ENCODE measurements around the gene SAMD13.

Gene SAMD13

GRCh38 chr1:84298328-84298683, 3.2 kb upstream of the SAMD13 start:
- no peaks in the 10 kb centered on the region for H3K36me3 ChIP-seq (ENCODE audit: control insufficient read depth in 5 of 5, insufficient read depth in 5 of 5, low read length in 5 of 5)
- no peaks in the 10 kb centered on the region for H3K27me3 ChIP-seq (ENCODE audit: control insufficient read depth in 5 of 5, insufficient read depth in 4 of 5, low read length in 5 of 5)
- H3K4me3 ChIP-seq (ENCODE audit: low read depth in 1 of 5, low read length in 5 of 5) = peak overlapping the region; percentile 79 to 98 (median 91)
- H3K9me3 ChIP-seq (ENCODE audit: control insufficient read depth in 5 of 5, low read length in 5 of 5) = peaks cover 0 to 8% (median 0%) of the 10 kb centered on the region in 5 donors
- H3K4me1 ChIP-seq (ENCODE audit: control insufficient read depth in 5 of 5, insufficient read depth in 5 of 5, low read length in 5 of 5) = peaks cover 2 to 49% (median 48%) of the 10 kb centered on the region in 5 donors
- peak overlapping the region; percentile 74 for H3K27ac ChIP-seq (ENCODE audit: low read depth, low read length)
- H3K9ac ChIP-seq (ENCODE audit: low read length in 5 of 5) = peak overlapping the region in 4 of 5 donors; percentile 21 to 92 (median 84)

- Histone ChIP-seq H3K27me3 (ENCODE audit: control insufficient read depth in 5 of 5, insufficient read depth in 4 of 5, low read length in 5 of 5) (no peaks in the 10 kb centered on the region), H3K9ac (ENCODE audit: low read length in 5 of 5) (peak overlapping the region; percentile 21 to 92 (median 78)), H3K4me1 (ENCODE audit: control insufficient read depth in 5 of 5, insufficient read depth in 5 of 5, low read length in 5 of 5) (peaks cover 2 to 50% (median 49%) of the 10 kb centered on the region in 5 donors), H3K36me3 (ENCODE audit: control insufficient read depth in 5 of 5, insufficient read depth in 5 of 5, low read length in 5 of 5) (no peaks in the 10 kb centered on the region), H3K27ac (ENCODE audit: low read depth, low read length) (peak overlapping the region; percentile 74), H3K9me3 (ENCODE audit: control insufficient read depth in 5 of 5, low read length in 5 of 5) (peaks cover 0 to 8% (median 0%) of the 10 kb centered on the region in 5 donors), H3K4me3 (ENCODE audit: low read depth in 1 of 5, low read length in 5 of 5) (peak overlapping the region; percentile 79 to 98 (median 91))
Observed at GRCh38 chr1:84298684-84299535, 2.6 kb upstream of the SAMD13 start.

GRCh38 chr1:84299536-84300170, 1.9 kb upstream of the SAMD13 start:
- peak overlapping the region; percentile 74 for H3K27ac ChIP-seq (ENCODE audit: low read depth, low read length)
- peak overlapping the region; percentile 67 to 98 (median 91) for H3K4me3 ChIP-seq (ENCODE audit: low read depth in 1 of 5, low read length in 5 of 5)

GRCh38 chr1:84300501-84300900, 1.0 kb upstream of the SAMD13 start:
- no peaks in the 10 kb centered on the region for H3K27me3 ChIP-seq (ENCODE audit: control insufficient read depth in 5 of 5, insufficient read depth in 4 of 5, low read length in 5 of 5)
- H3K4me3 ChIP-seq (ENCODE audit: low read depth in 1 of 5, low read length in 5 of 5) = peak overlapping the region in 3 of 5 donors; percentile 52 to 60 (median 57)
- H3K9me3 ChIP-seq (ENCODE audit: control insufficient read depth in 5 of 5, low read length in 5 of 5) = peaks cover 0 to 6% (median 0%) of the 10 kb centered on the region in 5 donors
- H3K36me3 ChIP-seq (ENCODE audit: control insufficient read depth in 5 of 5, insufficient read depth in 5 of 5, low read length in 5 of 5) = no peaks in the 10 kb centered on the region
- H3K4me1 ChIP-seq (ENCODE audit: control insufficient read depth in 5 of 5, insufficient read depth in 5 of 5, low read length in 5 of 5) = peaks cover 2 to 50% (median 49%) of the 10 kb centered on the region in 5 donors
- H3K27ac ChIP-seq (ENCODE audit: low read depth, low read length) = no peak overlapping the region
- H3K9ac ChIP-seq (ENCODE audit: low read length in 5 of 5) = peak overlapping the region in 1 of 5 donors; percentile 46

More at GRCh38 chr1:84299536-84300170, 1.9 kb upstream of the SAMD13 start:
- H3K27me3 ChIP-seq (ENCODE audit: control insufficient read depth in 5 of 5, insufficient read depth in 4 of 5, low read length in 5 of 5) = no peaks in the 10 kb centered on the region
- H3K9ac ChIP-seq (ENCODE audit: low read length in 5 of 5) = peak overlapping the region in 4 of 5 donors; percentile 64 to 92 (median 84)
- peaks cover 2 to 50% (median 49%) of the 10 kb centered on the region in 5 donors for H3K4me1 ChIP-seq (ENCODE audit: control insufficient read depth in 5 of 5, insufficient read depth in 5 of 5, low read length in 5 of 5)
- peaks cover 0 to 8% (median 0%) of the 10 kb centered on the region in 5 donors for H3K9me3 ChIP-seq (ENCODE audit: control insufficient read depth in 5 of 5, low read length in 5 of 5)
- H3K36me3 ChIP-seq (ENCODE audit: control insufficient read depth in 5 of 5, insufficient read depth in 5 of 5, low read length in 5 of 5) = no peaks in the 10 kb centered on the region

- Histone ChIP-seq H3K27ac (ENCODE audit: low read depth, low read length) (peak overlapping the region; percentile 24), H3K4me3 (ENCODE audit: low read depth in 1 of 5, low read length in 5 of 5) (peak overlapping the region; percentile 52 to 75 (median 60)), H3K9me3 (ENCODE audit: control insufficient read depth in 5 of 5, low read length in 5 of 5) (peaks cover 0 to under 1% (median 0%) of the 10 kb centered on the region in 5 donors), H3K36me3 (ENCODE audit: control insufficient read depth in 5 of 5, insufficient read depth in 5 of 5, low read length in 5 of 5) (no peaks in the 10 kb centered on the region), H3K4me1 (ENCODE audit: control insufficient read depth in 5 of 5, insufficient read depth in 5 of 5, low read length in 5 of 5) (peaks cover 2 to 50% (median 49%) of the 10 kb centered on the region in 5 donors), H3K27me3 (ENCODE audit: control insufficient read depth in 5 of 5, insufficient read depth in 4 of 5, low read length in 5 of 5) (no peaks in the 10 kb centered on the region), H3K9ac (ENCODE audit: low read length in 5 of 5) (peak overlapping the region in 4 of 5 donors; percentile 14 to 62 (median 50))
Observed at GRCh38 chr1:84301785-84302385, 377 bp downstream of the SAMD13 start.

- peak overlapping the region; percentile 52 to 75 (median 60) for H3K4me3 ChIP-seq (ENCODE audit: low read depth in 1 of 5, low read length in 5 of 5)
- H3K27ac ChIP-seq (ENCODE audit: low read depth, low read length) = peak overlapping the region; percentile 24
- peaks cover 2 to 46% (median 44%) of the 10 kb centered on the region in 5 donors for H3K4me1 ChIP-seq (ENCODE audit: control insufficient read depth in 5 of 5, insufficient read depth in 5 of 5, low read length in 5 of 5)
- H3K9me3 ChIP-seq (ENCODE audit: control insufficient read depth in 5 of 5, low read length in 5 of 5) = peaks cover 0 to 8% (median 3%) of the 10 kb centered on the region in 5 donors
- H3K36me3 ChIP-seq (ENCODE audit: control insufficient read depth in 5 of 5, insufficient read depth in 5 of 5, low read length in 5 of 5) = no peaks in the 10 kb centered on the region
- H3K9ac ChIP-seq (ENCODE audit: low read length in 5 of 5) = peak overlapping the region; percentile 6 to 79 (median 63)
- H3K27me3 ChIP-seq (ENCODE audit: control insufficient read depth in 5 of 5, insufficient read depth in 4 of 5, low read length in 5 of 5) = no peaks in the 10 kb centered on the region
Observed at GRCh38 chr1:84303314-84303830, 1.9 kb downstream of the SAMD13 start.

GRCh38 chr1:84307398-84307797, 5.9 kb downstream of the SAMD13 start:
- Histone ChIP-seq H3K9me3 (ENCODE audit: control insufficient read depth in 5 of 5, low read length in 5 of 5) (peaks cover 0 to 8% (median 3%) of the 10 kb centered on the region in 5 donors), H3K27me3 (ENCODE audit: control insufficient read depth in 5 of 5, insufficient read depth in 4 of 5, low read length in 5 of 5) (no peaks in the 10 kb centered on the region), H3K36me3 (ENCODE audit: control insufficient read depth in 5 of 5, insufficient read depth in 5 of 5, low read length in 5 of 5) (no peaks in the 10 kb centered on the region), H3K4me3 (ENCODE audit: low read depth in 1 of 5, low read length in 5 of 5) (no peak overlapping the region), H3K4me1 (ENCODE audit: control insufficient read depth in 5 of 5, insufficient read depth in 5 of 5, low read length in 5 of 5) (peaks cover 0 to 11% (median 10%) of the 10 kb centered on the region in 5 donors), H3K27ac (ENCODE audit: low read depth, low read length) (no peak overlapping the region), H3K9ac (ENCODE audit: low read length in 5 of 5) (no peak overlapping the region)

GRCh38 chr1:84311296-84311695, 9.8 kb downstream of the SAMD13 start:
- no peaks in the 10 kb centered on the region for H3K36me3 ChIP-seq (ENCODE audit: control insufficient read depth in 5 of 5, insufficient read depth in 5 of 5, low read length in 5 of 5)
- no peaks in the 10 kb centered on the region for H3K4me1 ChIP-seq (ENCODE audit: control insufficient read depth in 5 of 5, insufficient read depth in 5 of 5, low read length in 5 of 5)
- no peak overlapping the region for H3K4me3 ChIP-seq (ENCODE audit: low read depth in 1 of 5, low read length in 5 of 5)
- no peak overlapping the region for H3K27ac ChIP-seq (ENCODE audit: low read depth, low read length)
- no peak overlapping the region for H3K9ac ChIP-seq (ENCODE audit: low read length in 5 of 5)
- peaks cover 0 to 8% (median 3%) of the 10 kb centered on the region in 5 donors for H3K9me3 ChIP-seq (ENCODE audit: control insufficient read depth in 5 of 5, low read length in 5 of 5)
- no peaks in the 10 kb centered on the region for H3K27me3 ChIP-seq (ENCODE audit: control insufficient read depth in 5 of 5, insufficient read depth in 4 of 5, low read length in 5 of 5)

- no peak overlapping the region for H3K4me3 ChIP-seq (ENCODE audit: low read depth in 1 of 5, low read length in 5 of 5)
- H3K9me3 ChIP-seq (ENCODE audit: control insufficient read depth in 5 of 5, low read length in 5 of 5) = peaks cover 0 to 3% (median 2%) of the 10 kb centered on the region in 5 donors
- H3K4me1 ChIP-seq (ENCODE audit: control insufficient read depth in 5 of 5, insufficient read depth in 5 of 5, low read length in 5 of 5) = no peaks in the 10 kb centered on the region
- no peaks in the 10 kb centered on the region for H3K27me3 ChIP-seq (ENCODE audit: control insufficient read depth in 5 of 5, insufficient read depth in 4 of 5, low read length in 5 of 5)
- H3K9ac ChIP-seq (ENCODE audit: low read length in 5 of 5) = no peak overlapping the region
- no peak overlapping the region for H3K27ac ChIP-seq (ENCODE audit: low read depth, low read length)
- no peaks in the 10 kb centered on the region for H3K36me3 ChIP-seq (ENCODE audit: control insufficient read depth in 5 of 5, insufficient read depth in 5 of 5, low read length in 5 of 5)
Observed at GRCh38 chr1:84319662-84320061, 18.2 kb downstream of the SAMD13 start.

Data from subcutaneous abdominal adipose tissue (tissue), 5 donors.